BJ (cell line): ENCODE measurements around the gene SLC22A8. TPM values are rescaled to one million over a fixed set of nuclear protein-coding genes. Genes with fewer than 3 reads are reported as not detected.

Experiments used
- CTCF ChIA-PET: fragments of 350-600 bp; formaldehyde crosslinking; extraction: SDS; loops from one replicate; lab custom pipeline; 2021; ENCODE audit warnings: antibody characterized with exemption, inconsistent platforms; lab: Yijun Ruan, JAX
- POLR2A ChIA-PET: fragments of 300-600 bp; sonication (Branson Sonifier 250); formaldehyde crosslinking; extraction: SDS; loops from one replicate; lab custom pipeline; 2021; ENCODE audit warnings: antibody characterized with exemption; lab: Charles Lee
- DNase-seq: peaks from one replicate; pipeline ENCODE4 v3.0.0-alpha.2; 2011; ENCODE audit warnings: low read depth
- H3K27me3 ChIP-seq: 2 replicates; pipeline ENCODE4 v1.6.0; 2011; ENCODE audit warnings: low read length; ENCODE audit not compliant: control insufficient read depth, insufficient read depth
- H3K36me3 ChIP-seq: 2 replicates; pipeline ENCODE4 v1.5.1; 2011; ENCODE audit warnings: low read length; ENCODE audit not compliant: control insufficient read depth, insufficient read depth
- H3K4me3 ChIP-seq: 2 replicates; pipeline ENCODE4 v1.5.1; 2011; ENCODE audit warnings: low read depth, mild to moderate bottlenecking, control low read depth, low read length
- CTCF ChIP-seq: IDR thresholded peaks from 2 replicates; pipeline ENCODE4 v1.5.1; 2011; ENCODE audit warnings: low read depth, mild to moderate bottlenecking, control low read depth, inconsistent platforms, low read length, moderate library complexity; ENCODE audit not compliant: insufficient read depth
- polyA plus RNA-seq: library from polyadenylated mRNA; depleted of rRNA; stranded (reverse); fragments of >200 nt; gene quantifications from 2 replicates; pipeline ENCODE4 v1.2.3, GENCODE V29; 2011

SLC22A8 gene
- polyA plus RNA-seq, 1 experiment: not detected

DNA sequence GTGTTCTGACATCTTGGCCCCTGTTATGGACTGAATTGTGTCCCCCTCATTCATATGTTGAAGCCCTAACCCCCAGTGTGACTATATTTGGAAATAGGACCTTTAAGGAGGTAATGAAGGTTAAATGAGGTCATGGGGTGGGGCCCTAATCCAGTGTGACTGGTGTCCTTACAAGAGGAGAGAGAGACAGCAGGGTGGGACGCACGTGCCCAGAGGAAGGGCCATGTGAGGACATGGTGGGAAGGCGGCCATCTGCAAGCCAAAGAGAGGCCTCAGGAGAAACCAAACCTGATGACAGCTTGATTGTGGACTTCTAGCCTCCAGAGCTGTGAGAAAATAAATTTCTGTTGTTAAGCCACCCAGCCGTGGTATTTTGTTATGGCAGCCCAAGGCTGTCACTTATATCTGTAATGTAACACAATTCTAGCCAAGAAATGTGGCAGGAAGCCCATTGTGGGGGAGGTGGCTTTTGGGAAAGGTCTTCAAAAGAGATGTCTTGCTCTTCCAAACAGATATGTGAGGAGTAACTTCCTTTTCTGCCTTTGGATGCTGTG, 54.5 kb downstream of the SLC22A8 start:
- POLR2A ChIA-PET: no interaction called here
- CTCF ChIA-PET: no interaction called here
- no peak for TF ChIP-seq CTCF
- H3K4me3 ChIP-seq: no peak overlapping the region
- no peak for DNase-seq
- H3K36me3 ChIP-seq: no peaks in the 10 kb centered on the region
- H3K27me3 ChIP-seq: no peaks in the 10 kb centered on the region; the same call in 1 of the 2 replicates

DNA sequence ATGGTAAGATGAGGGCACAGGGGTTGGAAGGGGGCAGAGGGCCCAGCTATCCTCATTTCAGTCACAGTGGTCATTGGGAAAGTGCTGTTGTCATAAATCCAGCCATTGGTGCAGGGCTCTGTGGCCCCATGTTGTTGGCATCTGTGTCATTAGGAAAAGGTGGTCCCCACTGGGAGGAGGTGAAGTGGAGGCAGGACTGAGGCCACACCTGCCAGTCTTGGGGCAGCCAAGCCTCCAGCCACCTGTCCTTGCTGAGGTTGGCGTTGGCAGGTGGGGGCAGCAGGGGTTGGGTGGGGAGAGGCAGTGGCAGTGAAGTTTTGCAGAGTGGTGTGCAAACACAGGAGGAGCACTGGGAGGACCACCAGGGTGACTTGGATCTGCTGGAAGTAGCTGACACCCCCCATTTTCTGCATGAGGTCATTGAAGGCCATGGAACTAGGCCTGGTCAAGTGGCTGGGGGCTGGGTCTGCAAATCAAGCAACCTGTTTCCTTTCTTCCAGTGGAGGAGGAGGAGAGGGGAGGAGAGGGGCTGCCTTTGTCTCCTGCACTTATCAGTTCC, 56.1 kb downstream of the SLC22A8 start:
- CTCF ChIA-PET: no interaction called here
- TF ChIP-seq CTCF: no peak
- DNase-seq: no peak
- Histone ChIP-seq H3K36me3 (no peaks in the 10 kb centered on the region), H3K4me3 (no peak overlapping the region), H3K27me3 (peaks cover 1% of the 10 kb centered on the region)
- POLR2A ChIA-PET: no interaction called here

GRCh38 chr11:62958547-62959421, 56.9 kb downstream of the SLC22A8 start:
- DNase-seq: no peak
- ChIA-PET CTCF (interaction anchor here (0.9 kb wide), 1 partner anchor 52 kb away, joined by 3 read pairs; no protein-coding TSS in a partner anchor), POLR2A (no interaction called here)
- TF ChIP-seq CTCF: no peak
- Histone ChIP-seq H3K36me3 (no peaks in the 10 kb centered on the region), H3K4me3 (no peak overlapping the region), H3K27me3 (peaks cover 1% of the 10 kb centered on the region)

GRCh38 chr11:62957147-62957546, 58.5 kb downstream of the SLC22A8 start:
- H3K27me3 ChIP-seq: peaks cover 1% of the 10 kb centered on the region
- POLR2A ChIA-PET: no interaction called here
- TF ChIP-seq CTCF: no peak
- no peak overlapping the region for H3K4me3 ChIP-seq
- no peak for DNase-seq
- H3K36me3 ChIP-seq: no peaks in the 10 kb centered on the region
- CTCF ChIA-PET: no interaction called here

- no peaks in the 10 kb centered on the region for H3K36me3 ChIP-seq
- POLR2A ChIA-PET: no interaction called here
- DNase-seq: no peak
- H3K4me3 ChIP-seq: no peak overlapping the region
- no peak for TF ChIP-seq CTCF
- H3K27me3 ChIP-seq: peaks cover 1% of the 10 kb centered on the region
- CTCF ChIA-PET: no interaction called here
Measured at GRCh38 chr11:62954478-62954877, 61.2 kb downstream of the SLC22A8 start.
